HG03045 (cell line): ENCODE results near the gene NDFIP1.
"Not testable (repeated sequence)": the region's sequence is repeated elsewhere in the genome, so short reads cannot be mapped to it uniquely, and the experiment has no call there.

Source experiments
- ATAC-seq: cut with Tn5 transposase; IDR thresholded peaks from one replicate; pipeline ENCODE4 v1.9.1; 2021; ENCODE audit warnings: mild to moderate bottlenecking, moderate library complexity; ENCODE audit not compliant: unreplicated experiment

The NDFIP1 gene

DNA sequence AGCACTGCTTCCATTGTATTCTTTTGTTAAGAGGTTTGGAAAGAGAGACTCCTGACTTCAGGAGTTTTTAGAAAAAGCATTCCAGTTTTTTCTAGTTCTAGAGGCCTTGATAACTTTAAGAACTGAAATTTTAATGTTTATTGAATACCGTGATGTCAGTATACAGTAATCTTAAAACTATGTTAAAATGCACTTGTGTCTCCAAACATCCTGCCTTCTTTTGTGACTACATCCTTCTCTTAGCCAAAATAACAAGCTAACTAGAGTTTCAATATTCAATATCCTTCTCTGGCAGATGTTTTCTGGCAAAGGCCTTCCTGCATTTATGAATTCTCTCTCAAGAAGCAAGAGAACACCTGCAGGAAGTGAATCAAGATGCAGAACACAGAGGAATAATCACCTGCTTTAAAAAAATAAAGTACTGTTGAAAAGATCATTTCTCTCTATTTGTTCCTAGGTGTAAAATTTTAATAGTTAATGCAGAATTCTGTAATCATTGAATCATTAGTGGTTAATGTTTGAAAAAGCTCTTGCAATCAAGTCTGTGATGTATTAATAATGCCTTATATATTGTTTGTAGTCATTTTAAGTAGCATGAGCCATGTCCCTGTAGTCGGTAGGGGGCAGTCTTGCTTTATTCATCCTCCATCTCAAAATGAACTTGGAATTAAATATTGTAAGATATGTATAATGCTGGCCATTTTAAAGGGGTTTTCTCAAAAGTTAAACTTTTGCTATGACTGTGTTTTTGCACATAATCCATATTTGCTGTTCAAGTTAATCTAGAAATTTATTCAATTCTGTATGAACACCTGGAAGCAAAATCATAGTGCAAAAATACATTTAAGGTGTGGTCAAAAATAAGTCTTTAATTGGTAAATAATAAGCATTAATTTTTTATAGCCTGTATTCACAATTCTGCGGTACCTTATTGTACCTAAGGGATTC is 43.1 kb downstream of the NDFIP1 start:
- ATAC-seq = no peak

DNA sequence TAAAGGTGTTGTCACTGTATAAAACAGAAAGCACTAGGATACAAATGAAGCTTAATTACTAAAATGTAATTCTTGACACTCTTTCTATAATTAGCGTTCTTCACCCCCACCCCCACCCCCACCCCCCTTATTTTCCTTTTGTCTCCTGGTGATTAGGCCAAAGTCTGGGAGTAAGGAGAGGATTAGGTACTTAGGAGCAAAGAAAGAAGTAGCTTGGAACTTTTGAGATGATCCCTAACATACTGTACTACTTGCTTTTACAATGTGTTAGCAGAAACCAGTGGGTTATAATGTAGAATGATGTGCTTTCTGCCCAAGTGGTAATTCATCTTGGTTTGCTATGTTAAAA is 43.8 kb downstream of the NDFIP1 start:
- no peak for ATAC-seq

DNA sequence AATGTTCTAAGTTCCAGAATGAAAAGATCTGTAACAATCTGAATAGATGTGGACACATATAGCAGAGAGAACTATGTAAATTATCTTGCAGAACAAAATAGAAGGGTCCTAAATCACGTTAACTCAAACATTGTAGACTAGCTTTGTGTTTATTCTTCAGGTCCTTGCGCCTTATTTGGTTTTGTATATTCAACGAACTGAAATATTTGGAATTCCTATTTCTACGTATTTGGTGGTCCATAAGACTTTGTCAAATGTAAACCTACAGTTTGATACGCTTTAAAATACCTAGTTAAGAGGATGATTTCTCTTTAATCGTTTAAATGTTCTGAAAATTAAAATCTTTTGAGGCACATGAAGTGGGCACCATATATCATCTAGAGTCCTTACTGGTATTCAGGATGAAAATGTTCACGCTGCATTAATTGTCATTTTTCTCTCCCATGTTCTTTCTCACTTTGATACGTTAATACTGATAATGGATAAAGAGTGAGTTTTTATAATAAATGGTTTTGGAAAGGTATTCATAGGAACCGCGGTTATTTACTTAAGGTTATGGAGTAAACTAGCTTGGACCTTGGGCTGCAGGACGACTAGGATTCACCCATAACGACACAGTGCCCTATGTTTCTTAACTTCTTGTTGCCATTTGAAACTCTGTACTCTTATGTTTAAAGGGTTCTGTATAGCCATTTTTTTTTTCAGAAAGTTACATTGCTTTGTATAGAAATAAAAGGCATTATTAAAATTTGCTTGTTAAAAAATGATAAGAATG is 45.3 kb downstream of the NDFIP1 start:
- ATAC-seq = no peak

DNA sequence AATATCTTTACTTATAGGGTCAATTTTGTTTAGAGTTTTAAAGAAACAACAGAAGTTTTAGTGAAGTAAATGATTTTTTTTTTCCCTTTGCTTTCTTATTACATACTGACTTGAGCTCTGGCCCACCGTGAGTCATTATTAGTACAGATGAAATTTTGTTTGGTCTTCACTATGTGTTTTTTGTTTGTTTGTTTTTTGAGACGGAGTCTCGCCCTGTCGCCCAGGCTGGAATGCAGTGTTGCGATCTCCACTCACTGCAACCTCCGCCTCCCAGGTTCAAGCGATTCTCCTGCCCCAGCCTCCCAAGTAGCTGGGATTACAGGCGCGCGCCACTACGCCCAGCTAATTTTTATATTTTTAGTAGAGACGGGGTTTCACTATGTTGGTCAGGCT is 45.9 kb downstream of the NDFIP1 start:
- not testable (repeated sequence) for ATAC-seq

DNA sequence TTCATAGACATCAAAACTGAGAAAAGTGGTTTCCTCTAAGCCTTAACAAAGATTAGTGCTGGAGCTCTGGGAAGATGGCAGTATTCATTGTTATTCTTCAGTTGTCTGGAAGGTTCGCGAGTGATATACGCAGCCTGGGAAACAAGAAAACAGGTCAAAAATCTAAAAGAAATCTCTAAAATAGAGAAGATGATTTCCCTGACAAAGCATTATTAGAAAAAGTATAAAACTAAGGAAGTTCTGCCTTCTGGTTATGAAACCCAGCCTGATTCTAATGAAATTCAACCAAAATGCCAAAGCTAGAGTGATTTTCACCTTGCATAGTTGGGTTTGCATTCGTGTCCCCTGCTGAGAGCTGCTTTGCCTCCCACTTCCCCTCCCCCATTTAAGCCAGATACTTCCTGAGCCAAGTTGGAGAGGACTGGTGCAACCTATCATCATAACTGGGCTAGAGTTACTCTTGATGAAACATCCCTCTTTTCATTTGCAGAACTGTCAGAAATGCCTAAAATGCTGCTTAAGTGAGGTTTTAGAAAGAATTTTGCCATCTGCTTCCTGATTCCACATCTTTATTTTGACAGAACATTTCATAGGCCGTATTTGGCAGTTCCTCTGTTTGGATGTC is 48.4 kb downstream of the NDFIP1 start:
- ATAC-seq = no peak

DNA sequence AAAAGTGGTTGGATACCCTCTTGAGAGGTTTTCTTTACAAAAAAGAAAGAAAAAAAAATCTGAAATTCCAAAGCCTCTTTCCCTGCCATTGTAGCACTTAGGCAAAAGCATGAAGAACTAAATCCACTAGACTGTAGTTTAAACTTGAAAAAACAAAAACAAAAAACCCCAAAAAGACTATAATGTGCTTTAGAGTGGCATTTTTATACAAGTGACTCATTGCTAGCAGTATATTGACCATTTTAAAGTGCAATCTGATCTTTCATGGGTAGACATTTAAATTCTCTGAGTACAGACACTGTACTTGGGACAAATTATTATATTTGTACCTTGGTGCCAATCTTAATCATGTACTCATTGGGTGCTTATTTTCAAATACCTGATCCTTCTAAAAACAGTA is 50.8 kb downstream of the NDFIP1 start:
- no peak for ATAC-seq

DNA sequence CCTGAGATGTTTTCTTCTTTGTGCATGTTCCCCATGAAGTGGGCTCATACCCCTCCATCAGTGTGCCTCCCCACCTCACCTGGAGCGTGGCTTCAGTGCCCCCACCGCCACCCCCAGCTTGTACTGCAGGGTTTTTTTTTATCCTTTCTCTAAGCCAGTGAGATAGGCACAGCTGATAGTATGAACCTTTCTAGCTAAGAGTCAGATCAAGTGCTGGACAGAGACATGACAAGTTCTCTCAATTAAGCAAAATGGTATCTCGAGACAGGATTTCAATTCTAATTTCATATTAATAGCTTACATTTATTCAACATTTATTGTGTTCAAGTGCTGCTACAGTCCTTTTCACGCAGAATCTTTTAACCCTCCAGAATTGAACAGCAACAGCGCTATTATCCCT is 55.7 kb downstream of the NDFIP1 start:
- no peak for ATAC-seq

DNA sequence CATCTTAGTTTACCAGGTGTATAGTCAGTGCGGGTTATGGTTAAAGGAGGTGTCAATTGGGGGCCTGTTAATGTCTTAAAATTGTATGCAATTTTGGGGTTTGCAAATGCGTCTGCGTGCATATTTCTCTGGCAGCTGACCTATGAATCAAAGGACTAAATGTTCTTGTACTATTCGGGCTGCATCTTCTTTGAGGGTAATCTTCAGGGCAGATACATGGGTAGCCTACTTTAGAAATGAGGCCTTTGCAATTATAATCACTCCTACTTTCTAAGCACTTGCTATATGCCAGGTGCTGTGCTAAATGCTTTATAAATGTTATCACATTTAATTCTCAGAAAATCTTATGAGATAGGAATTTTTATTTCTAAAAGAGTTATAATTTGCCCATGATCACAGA is 58.2 kb downstream of the NDFIP1 start:
- ATAC-seq = no peak

DNA sequence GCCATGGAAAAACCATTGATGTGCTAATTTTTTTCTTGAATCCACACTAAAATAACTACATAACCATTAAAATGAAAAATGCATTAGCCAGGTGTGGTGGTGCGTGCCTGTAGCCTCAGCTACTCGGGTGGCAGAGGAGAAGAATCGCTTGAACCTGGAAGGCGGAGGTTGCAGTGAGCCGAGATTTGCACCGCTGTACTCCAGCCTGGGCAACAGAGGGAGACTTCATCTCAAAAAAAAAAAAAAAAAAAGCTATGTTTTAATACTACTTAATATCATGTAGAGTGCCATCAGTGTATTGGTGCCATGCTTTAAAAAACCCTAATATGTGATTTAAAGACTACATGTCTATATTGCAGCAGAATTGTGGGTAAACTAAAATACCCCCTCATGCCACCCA is 58.9 kb downstream of the NDFIP1 start:
- no peak for ATAC-seq

DNA sequence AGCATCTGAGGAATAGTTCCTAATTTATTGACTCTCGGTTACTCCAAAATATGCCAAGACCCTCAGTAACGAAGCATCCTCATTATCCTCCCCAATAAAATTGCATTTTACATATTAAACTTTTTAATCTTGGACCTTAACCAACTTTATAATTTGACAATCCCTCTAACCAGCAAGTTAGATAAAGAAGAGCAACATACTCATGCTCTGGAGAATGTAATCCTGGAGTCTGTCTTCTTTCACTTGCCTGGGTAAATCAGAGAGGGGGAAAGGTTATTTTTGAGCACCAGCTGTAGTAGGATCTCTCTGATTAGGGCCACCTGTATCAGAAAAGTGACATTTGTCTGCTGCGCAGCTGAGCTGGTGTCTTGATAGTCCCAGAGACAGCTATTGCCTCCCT is 59.8 kb downstream of the NDFIP1 start:
- no peak for ATAC-seq

DNA sequence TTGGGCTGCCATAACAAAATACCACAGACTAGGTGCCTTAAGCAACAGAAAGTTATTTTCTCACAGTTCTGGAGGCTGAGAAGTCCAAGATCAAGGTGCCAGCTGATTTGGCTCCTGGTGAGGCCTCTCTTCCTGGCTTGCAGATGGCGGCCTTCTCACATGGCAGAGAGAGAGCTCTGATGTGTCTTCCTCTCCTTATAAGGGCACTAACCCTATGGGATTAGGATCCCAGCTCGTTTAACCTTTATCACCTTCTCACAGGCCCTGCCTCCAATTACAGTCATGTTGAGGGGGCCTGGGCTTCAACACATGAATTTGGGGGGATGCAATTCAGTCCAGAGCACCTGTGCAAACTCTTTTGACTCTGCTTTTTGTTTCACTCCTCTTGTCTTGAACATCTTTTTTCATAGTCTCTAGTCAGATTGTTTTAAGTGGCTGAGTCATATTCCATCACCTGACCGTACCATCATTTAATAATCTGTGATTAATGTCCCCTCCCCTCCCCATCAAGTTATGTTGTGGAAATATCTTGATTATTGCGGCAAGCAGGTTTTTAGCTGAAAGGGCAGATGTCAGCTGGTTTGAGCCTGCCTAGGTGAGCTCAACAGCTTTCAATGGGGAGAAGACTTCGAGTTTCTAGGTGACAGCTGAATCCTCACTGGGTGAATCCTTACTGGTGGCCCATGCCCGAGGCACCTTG is 61.8 kb downstream of the NDFIP1 start:
- ATAC-seq = no peak

DNA sequence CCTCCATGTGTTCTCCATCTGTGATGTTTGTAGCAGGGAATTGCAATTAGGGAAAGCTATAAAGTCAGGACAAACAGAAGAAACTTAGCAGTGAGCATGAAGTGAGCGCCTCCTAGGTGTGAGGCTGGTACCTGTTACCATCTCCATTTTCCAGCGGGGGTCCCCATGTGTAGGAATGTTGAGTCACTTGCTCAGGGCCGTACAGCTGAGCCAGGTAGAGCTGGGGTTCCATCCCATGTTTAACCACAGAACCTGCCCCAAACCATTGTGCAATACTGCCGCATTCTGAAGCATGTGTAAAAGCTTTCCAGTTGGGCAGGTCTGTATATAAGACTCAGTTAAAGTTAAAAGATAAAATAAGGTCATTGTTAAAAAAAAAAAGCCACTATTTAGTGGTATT is 62.7 kb downstream of the NDFIP1 start:
- ATAC-seq = no peak

DNA sequence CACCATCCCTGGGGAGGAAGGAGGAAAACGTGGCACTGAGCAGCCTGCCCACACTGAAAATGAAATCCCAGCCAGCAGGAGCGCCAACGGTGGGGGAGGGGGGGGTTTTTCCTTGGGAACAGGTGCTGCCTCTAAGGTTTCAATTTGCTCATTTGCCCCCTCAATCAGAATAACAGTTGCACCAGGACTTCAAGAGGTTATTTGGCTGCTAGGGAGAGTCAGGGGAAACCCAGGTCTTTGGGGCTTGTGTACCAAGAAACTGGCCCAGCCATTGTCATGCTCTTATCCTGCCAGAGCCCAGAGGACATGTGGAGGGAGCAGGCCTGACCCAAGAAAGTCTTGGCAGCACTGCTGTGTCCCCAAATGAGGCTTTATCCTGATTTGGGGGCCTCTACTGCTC is 66.5 kb downstream of the NDFIP1 start:
- no peak for ATAC-seq

DNA sequence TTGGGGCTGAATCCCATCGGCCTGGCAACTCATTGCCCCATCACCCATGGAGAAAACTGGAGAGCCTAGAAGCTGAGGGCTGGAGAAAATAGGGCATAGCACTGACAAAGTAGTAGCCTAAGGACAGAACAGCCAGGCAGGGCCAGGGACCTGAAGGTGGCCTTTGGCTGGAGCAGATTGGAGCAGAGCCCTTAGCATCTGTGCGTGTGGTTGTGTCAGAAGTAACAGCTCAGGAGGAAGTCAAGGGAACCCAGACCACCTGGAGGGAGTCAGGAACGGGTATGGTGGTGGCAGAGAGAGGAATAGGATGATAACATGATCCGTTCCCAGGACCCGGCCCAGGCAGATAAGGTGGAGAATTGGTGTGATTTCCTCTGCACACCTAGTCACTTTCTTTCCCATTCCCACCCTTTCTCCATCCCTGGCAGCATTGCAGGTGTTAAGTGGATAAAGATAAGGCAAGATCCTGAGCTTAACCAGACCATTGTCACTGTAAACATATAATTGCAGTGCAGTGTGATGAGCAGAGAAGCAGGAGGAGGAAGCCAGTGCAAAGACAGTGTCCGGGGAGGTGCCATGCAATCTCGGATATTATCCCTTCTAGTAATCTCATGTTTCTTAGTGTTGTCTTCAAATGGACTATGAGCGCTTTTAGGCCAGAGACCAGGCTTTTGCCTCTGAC is 67.0 kb downstream of the NDFIP1 start:
- no peak for ATAC-seq

DNA sequence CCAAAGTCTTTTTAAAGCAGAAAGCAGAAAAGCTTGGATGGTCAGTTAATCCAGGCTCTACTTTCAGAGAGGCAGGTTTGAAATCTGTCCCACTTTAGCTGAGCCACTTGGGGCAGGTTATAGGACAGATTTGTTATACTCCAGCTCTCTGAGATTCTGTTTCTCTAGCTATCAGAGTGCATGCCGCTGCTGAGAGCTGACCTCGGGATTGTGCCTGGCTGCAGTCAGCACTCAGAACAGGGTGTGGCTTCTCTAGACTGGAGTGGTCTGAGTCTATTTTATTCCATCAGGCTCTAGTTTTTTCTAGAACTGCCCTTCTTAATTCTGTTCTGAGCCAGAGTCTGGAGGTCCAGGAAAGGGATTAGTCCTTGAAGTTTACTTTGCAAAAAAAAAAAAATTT is 67.7 kb downstream of the NDFIP1 start:
- no peak for ATAC-seq

DNA sequence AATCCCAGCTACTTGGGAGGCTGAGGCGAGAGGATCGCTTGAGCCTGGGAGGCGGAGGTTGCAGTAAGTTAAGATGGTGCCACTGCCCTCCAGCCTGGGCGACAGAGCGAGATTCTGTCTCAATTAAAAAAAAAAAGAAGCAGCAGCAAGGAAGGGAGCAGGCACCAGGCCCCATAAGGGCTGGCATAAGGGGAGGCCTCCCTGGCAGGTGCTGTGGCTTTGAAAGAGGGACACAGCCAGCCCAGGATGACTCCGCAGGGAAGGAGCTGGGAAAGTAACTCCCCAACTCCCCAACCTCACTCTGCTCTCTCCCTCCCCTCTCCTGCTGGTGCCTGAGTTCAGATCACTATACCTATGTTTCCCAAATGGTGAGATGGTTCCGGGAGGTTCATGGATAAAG is 70.1 kb downstream of the NDFIP1 start:
- no peak for ATAC-seq

DNA sequence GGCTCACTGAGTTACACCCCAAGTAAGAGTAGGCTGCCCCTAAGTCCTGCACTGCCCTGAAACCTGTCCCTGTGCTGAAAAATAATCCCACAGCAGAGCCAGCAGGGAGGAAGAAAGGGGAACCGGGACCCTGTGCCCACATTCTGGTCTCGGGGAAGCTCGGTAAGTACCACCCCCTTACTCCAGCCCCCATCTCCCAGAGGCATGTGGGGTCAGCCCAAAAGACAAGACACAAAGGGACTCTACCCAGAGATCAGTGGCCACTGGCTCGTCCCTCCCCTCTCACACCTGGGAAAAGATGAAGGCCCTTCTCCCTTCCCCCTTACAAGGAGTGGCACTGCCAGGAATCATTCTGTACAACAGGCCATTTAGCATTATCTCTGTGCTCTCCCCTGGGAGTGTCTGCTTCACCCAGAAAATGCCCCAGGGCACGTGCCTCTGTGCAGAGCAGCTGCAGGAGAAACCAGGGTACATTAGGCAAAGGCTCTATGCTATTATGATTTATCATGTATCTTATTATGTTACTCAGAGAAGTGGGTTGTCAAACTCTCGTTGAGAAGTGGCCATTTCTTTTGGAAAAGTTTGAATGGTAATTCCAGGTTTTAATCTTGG is 71.3 kb downstream of the NDFIP1 start:
- no peak for ATAC-seq

DNA sequence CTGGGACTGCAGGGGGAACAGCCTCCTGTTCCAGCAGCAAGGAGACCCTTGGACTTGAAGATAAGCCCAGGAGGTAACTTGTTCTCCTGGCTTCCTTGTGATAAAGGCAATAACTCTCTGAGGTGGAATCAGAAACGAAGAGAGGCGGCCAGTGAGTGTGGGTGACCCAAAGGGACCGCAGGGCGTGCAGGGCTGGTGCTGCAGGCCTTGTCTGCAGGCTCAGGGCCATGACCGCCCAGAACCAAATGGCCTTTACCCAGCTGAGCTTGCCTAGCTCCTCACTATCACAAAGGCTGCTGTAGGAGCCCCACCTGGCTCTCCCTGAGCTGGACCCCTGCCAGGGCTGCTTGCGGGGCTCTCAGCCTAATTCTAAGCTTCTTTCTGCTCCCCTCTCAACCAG is 72.5 kb downstream of the NDFIP1 start:
- no peak for ATAC-seq

DNA sequence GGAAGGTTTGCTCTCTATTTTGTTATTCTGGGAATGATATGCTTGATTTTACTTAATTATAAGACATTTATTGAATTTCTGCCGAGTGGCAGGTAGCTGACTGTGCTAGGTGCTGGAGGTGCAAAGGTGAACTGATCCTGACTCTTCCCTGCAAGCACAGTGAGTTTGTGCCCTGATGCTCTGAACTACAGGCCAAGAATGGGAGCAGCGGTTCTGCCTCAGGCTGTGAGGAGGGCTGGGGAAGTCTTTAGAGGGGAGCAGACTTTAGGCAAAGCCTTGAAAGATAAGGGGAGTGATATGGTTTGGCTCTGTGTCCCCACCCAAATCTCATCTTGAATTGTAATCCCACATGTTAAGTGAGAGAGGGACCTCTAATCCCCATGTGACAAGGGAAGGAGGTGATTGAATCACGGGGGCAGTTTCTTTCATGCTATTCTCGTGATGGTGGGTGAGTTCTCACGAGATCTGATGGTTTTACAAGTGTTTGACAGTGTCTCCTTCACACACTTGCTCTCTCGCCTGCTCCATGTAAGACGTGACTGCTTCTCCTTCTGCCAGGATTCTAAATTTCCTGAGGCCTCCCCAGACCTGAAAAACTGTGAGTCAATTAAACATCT is 73.1 kb downstream of the NDFIP1 start:
- no peak for ATAC-seq

DNA sequence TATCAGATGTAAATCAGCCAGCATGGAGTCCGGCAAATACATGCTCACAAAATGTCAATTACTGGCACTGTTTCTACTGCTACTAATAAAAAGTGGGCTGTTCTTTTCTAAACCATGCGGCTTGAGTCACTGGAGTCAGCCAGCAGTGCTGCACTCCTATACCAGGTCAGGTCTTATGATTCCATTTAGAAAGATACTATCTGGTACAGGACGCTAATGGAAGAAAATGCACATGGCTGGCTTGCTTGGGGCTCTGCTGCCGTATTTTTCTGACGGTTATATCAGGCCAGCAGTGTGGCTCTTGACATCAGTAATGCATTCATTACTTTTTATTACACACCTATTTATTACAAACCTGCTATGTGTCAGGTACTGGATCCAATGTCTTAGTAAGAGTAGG is 74.3 kb downstream of the NDFIP1 start:
- no peak for ATAC-seq
